Upper lobe of left lung (tissue), 6 donors: ENCODE results near the gene CST9L. TPM values are rescaled to one million over a fixed set of nuclear protein-coding genes. Genes with fewer than 3 reads are reported as not detected.

Experiments used
- ATAC-seq, 2 donors: fragments of 200-7000 bp; cut with Tn5 transposase; one replicate each; pipeline ENCODE4 v1.9.1; 2022; ENCODE audit warnings: mild to moderate bottlenecking in 2 of 2, moderate library complexity in 2 of 2; ENCODE audit not compliant: low FRiP score in 2 of 2
- DNase-seq, 2 donors: peaks; one replicate each; pipeline ENCODE4 v3.0.0-alpha.2; 2019 to 2020
- H3K27ac ChIP-seq, 4 donors: fragments of 200-600 bp; sonication (generic); one replicate each; pipeline ENCODE4 v1.5.1; 2016 to 2019
- H3K27me3 ChIP-seq, 4 donors: fragments of 200-600 bp; sonication (generic); one replicate each; pipeline ENCODE4 v1.5.1; 2017 to 2019
- H3K36me3 ChIP-seq, 4 donors: fragments of 200-600 bp; sonication (generic); one replicate each; pipeline ENCODE4 v1.5.1; 2016 to 2019
- H3K4me1 ChIP-seq, 4 donors: fragments of 200-600 bp; sonication (generic); one replicate each; pipeline ENCODE4 v1.5.1; 2018 to 2019
- H3K4me3 ChIP-seq, 4 donors: fragments of 200-600 bp; sonication (generic); one replicate each; pipeline ENCODE4 v1.5.1; 2017 to 2019; ENCODE audit warnings: mild to moderate bottlenecking in 2 of 4, moderate library complexity in 1 of 4
- H3K9me3 ChIP-seq, 4 donors: fragments of 200-600 bp; sonication (generic); one replicate each; pipeline ENCODE4 v1.5.1; 2018 to 2019
- EP300 ChIP-seq, 4 donors: sonication (generic); formaldehyde crosslinking; IDR thresholded peaks; one replicate each; pipeline ENCODE4 v1.5.1; 2017; ENCODE audit warnings: antibody characterized with exemption in 4 of 4, control low read depth in 2 of 4
- POLR2A ChIP-seq, 4 donors: fragments of 450-650 bp; IDR thresholded peaks; one replicate each; pipeline ENCODE4 v1.5.1; 2016 to 2017; ENCODE audit warnings: antibody characterized with exemption in 4 of 4, mild to moderate bottlenecking in 2 of 4
- POLR2AphosphoS5 ChIP-seq, 2 donors: sonication (generic); formaldehyde crosslinking; IDR thresholded peaks; one replicate each; pipeline ENCODE4 v1.5.1; 2017; ENCODE audit warnings: antibody characterized with exemption in 2 of 2
- WGBS, 2 donors: methylation state at CpG; one replicate each; pipeline ENCODE4 v1.1.5; 2017 to 2018; 5-methylcytosine and 5-hydroxymethylcytosine counted together
- total RNA-seq, 6 donors: library from RNA; depleted of rRNA in 4 of 6; stranded (reverse); fragments of >200 nt in 4 of 6; gene quantifications; one replicate each; pipeline versions ENCODE4 v1.1.0 to v1.2.1, GENCODE V29; 2016 to 2021
- TF ChIP-seq, protein P1 (sequence below), 6 experiments: fragments of 450-650 bp in 4 of 6; fragments of 200-600 bp in 2 of 6; sonication (generic) in 2 of 6; IDR thresholded peaks; one replicate each; pipeline ENCODE4 v1.5.1; 2016 to 2019; ENCODE audit warnings: antibody characterized with exemption in 6 of 6
- donor health status: DM: no; HTN: no; CAD: no; lungs with moderate emphysema.
- donor health status: DM: no; HTN: yes; CAD: no; lungs with severe emphysema.

Gene CST9L, protein sequence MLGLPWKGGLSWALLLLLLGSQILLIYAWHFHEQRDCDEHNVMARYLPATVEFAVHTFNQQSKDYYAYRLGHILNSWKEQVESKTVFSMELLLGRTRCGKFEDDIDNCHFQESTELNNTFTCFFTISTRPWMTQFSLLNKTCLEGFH
- not detected for total RNA-seq

DNA sequence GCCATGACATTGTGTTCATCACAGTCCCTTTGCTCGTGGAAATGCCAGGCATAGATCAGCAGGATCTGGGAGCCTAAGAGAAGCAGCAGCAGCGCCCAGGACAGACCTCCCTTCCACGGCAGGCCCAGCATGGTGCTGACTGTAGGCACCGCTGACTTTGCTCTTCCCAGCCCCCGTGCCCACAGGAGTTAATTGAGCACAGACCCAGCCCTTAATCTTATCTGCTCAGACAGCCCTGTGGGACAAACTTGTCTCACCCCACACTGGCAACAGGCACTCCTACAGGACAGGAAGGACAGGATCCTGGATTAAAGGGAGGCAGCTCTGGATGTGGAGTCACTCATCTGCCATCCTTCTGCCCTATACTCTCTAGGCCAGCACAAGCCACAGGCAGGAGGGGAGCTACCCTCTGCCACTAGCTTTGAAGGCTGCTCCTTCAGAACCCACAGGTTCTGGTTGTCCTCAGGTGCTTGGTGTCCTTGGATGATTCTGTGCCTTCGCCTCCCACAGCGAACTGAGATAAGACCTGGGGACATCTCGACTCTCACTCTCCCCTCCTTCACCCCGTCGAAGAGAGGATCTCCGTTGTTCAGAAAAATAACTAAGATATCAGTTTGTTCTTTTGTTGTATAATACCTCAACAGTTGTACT, at the start of gene CST9L:
CST9L (minus strand) TSS at position 165 of the 651 bp plus-strand sequence; CDS start at position 131, 34 bp downstream.
- Histone ChIP-seq H3K27me3 (no peaks in the 10 kb centered on the region), H3K36me3 (no peaks in the 10 kb centered on the region), H3K27ac (no peak within 1 kb of the TSS), H3K9me3 (no peaks in the 10 kb centered on the region), H3K4me3 (no peak within 1 kb of the TSS), H3K4me1 (no peaks in the 10 kb centered on the region)
- WGBS, 2 donors: 77 to 85% methylated on average over 6 to 11 of the region's 11 CpGs
- DNase-seq (peak in 1 of 2 donors; percentile 13), ATAC-seq (no peak)
- TF ChIP-seq POLR2AphosphoS5 (IDR thresholded peaks at IDR 0.05): no peak
- no peak for TF ChIP-seq POLR2A (IDR thresholded peaks at IDR 0.05)
- TF ChIP-seq EP300 (IDR thresholded peaks at IDR 0.05): no peak
- TF ChIP-seq, protein P1, sequence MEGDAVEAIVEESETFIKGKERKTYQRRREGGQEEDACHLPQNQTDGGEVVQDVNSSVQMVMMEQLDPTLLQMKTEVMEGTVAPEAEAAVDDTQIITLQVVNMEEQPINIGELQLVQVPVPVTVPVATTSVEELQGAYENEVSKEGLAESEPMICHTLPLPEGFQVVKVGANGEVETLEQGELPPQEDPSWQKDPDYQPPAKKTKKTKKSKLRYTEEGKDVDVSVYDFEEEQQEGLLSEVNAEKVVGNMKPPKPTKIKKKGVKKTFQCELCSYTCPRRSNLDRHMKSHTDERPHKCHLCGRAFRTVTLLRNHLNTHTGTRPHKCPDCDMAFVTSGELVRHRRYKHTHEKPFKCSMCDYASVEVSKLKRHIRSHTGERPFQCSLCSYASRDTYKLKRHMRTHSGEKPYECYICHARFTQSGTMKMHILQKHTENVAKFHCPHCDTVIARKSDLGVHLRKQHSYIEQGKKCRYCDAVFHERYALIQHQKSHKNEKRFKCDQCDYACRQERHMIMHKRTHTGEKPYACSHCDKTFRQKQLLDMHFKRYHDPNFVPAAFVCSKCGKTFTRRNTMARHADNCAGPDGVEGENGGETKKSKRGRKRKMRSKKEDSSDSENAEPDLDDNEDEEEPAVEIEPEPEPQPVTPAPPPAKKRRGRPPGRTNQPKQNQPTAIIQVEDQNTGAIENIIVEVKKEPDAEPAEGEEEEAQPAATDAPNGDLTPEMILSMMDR (IDR thresholded peaks at IDR 0.05): no peak

DNA sequence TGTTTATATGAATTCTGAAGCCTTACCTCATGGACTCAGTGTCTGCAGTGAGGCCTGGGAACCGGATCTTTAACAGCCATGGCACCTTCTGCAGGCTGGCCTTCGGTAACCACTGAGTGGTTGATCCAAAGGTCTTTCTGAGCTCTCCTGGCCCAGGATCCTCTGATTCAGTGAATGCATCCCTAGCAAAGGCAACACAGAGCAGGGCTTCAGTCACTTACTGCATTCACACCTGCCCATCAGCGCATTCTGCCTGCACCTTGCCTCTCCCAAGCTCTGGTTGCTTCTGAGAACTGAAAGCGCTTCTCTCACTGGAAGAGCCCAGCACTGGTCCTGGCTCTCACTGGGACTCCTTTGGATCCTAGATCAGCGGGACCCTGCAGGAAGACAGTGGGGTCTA, 45.9 kb upstream of the CST9L start:
- no peaks in the 10 kb centered on the region for H3K9me3 ChIP-seq
- H3K4me3 ChIP-seq: no peak overlapping the region
- TF ChIP-seq POLR2AphosphoS5 (IDR thresholded peaks at IDR 0.05) (no peak), EP300 (IDR thresholded peaks at IDR 0.05) (no peak), POLR2A (IDR thresholded peaks at IDR 0.05) (no peak)
- TF ChIP-seq, protein P1 (IDR thresholded peaks at IDR 0.05): no peak
- peak in 1 of 2 donors; percentile 23 for ATAC-seq
- 93 to 98% methylated on average over 2 to 5 of the region's 5 CpGs for WGBS, 2 donors
- no peaks in the 10 kb centered on the region for H3K27me3 ChIP-seq
- no peaks in the 10 kb centered on the region for H3K4me1 ChIP-seq
- no peak for DNase-seq
- no peaks in the 10 kb centered on the region for H3K36me3 ChIP-seq
- no peak overlapping the region for H3K27ac ChIP-seq

DNA sequence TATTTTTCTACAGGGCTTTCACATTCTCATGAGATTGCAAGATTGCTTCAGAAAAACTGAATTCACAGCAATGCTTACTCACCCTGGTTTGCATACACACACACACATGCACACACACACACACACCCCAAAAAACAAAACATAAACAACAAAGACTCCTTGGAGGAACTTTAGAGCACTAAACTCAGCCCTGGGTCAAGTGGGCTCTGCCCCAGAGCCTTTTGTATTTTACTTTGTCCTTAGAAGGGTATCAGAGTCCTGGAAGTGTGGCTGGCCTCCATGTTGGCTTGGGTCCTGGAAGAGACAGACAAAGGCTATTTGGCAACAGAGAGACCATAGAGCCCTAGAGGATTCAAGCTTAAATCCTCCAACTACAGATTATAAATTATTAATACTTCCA, 45.4 kb upstream of the CST9L start:
- H3K27me3 ChIP-seq: no peaks in the 10 kb centered on the region
- H3K36me3 ChIP-seq: no peaks in the 10 kb centered on the region
- no peaks in the 10 kb centered on the region for H3K9me3 ChIP-seq
- no peak overlapping the region for H3K4me3 ChIP-seq
- DNase-seq (no peak), ATAC-seq (peak in 1 of 2 donors; percentile 66)
- TF ChIP-seq, protein P1 (IDR thresholded peaks at IDR 0.05): no peak
- TF ChIP-seq EP300 (IDR thresholded peaks at IDR 0.05): no peak
- TF ChIP-seq POLR2A (IDR thresholded peaks at IDR 0.05): no peak
- TF ChIP-seq POLR2AphosphoS5 (IDR thresholded peaks at IDR 0.05): no peak
- H3K27ac ChIP-seq: no peak overlapping the region
- no peaks in the 10 kb centered on the region for H3K4me1 ChIP-seq

DNA sequence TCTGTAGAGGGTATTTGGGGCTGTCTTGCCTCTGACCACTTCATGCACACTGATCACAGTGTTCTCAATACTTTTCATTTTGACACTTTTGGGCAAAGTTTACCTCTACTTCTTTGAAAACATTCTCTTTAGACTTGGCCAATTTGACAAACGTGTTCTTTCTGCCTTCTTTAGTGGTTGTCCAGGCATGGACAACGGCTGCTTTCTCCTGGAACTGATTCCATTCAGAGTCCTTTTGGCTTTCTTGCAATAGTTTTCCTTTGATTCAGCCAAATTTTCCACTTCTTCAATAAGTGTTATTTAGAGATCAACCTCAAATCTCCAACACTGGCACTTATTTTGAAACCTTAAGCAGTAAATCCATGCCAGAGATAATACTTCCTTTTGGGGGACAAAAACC, 44.1 kb upstream of the CST9L start:
- TF ChIP-seq POLR2AphosphoS5 (IDR thresholded peaks at IDR 0.05): no peak
- ATAC-seq: no peak
- DNase-seq: no peak
- Histone ChIP-seq H3K4me3 (no peak overlapping the region), H3K36me3 (no peaks in the 10 kb centered on the region), H3K9me3 (no peaks in the 10 kb centered on the region), H3K27me3 (no peaks in the 10 kb centered on the region), H3K27ac (no peak overlapping the region), H3K4me1 (no peaks in the 10 kb centered on the region)
- 57 to 66% methylated on average over 2 of the region's 2 CpGs for WGBS, 2 donors

DNA sequence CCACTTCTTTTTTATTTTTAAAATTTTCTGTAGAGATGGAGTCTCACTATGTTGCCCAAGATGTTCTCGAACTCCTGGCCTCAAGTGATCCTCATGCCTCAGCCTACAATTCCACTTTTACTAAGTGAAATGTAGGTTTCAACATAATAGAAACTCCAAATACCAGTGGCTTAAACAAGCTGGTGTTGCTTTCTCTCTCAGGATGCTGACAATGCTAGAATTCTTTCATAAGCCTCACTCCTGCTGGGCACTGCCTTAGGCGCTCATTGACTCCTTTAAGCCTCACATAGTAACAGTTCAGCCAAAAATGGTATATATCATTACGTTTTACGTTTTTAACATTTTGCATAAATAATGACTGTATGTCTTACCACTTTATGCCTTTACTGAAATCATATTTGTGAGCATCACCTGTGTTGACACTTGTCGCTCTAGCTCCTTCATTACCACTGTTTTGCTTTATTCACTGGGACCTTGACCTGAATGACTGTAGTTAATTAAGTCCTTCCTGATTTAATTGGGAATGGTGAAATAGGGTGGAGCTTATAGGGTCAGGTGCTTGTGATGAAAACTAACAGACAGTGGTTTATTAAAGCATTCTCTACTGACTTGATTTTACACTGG, 41.3 kb upstream of the CST9L start:
- no peaks in the 10 kb centered on the region for H3K9me3 ChIP-seq
- peaks cover 0 to 7% (median 0%) of the 10 kb centered on the region in 4 donors for H3K4me1 ChIP-seq
- no peaks in the 10 kb centered on the region for H3K36me3 ChIP-seq
- no peak overlapping the region for H3K4me3 ChIP-seq
- TF ChIP-seq POLR2A (IDR thresholded peaks at IDR 0.05) (no peak), POLR2AphosphoS5 (IDR thresholded peaks at IDR 0.05) (no peak), EP300 (IDR thresholded peaks at IDR 0.05) (no peak)
- TF ChIP-seq, protein P1 (IDR thresholded peaks at IDR 0.05): no peak
- ATAC-seq (no peak), DNase-seq (no peak)
- 88 to 91% methylated on average over 5 of the region's 5 CpGs for WGBS, 2 donors
- H3K27ac ChIP-seq: no peak overlapping the region
- no peaks in the 10 kb centered on the region for H3K27me3 ChIP-seq
